ENCODE data around the gene EEF1AKMT3. TPM values are rescaled to one million over a fixed set of nuclear protein-coding genes. Genes with fewer than 3 reads are reported as not detected.

EEF1AKMT3 gene
- total RNA-seq, 1 experiment from 2014 or later: 5.0 TPM

DNA sequence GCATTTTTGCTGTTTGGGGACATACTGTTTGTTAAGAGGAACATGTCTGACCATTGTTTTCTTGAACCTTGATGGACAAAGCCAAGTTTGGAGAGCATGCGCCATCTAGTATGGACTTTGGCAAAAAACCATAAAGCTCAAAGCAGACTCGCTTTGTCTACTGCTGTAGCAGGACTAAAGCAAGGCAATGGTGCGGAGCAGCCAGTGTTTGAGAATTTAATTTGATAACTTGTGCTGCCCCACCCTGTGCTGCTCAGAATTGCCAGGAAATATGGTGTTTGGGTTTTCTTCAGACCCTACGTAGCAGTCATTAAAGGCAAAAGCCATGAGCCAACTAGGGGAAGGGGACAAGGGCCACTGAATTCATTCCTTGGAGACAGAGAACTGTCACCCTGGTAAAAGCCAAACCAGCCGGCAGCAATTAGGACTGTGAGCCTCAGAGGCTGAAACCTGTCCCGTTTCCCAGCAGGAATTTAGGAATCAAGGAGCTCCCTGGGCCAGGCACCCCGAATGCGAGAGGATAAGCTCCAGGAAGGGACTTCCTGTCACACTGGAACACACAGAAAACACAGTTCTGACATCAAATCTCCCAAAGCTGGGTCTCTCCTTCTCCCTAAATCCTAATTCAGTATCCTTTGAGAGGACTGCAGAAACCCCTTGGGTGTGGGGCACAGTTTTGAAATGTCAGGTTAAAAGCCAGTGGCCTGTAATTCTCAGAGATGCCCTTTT lies 45.0 kb downstream of the EEF1AKMT3 start:
- ChIA-PET RAD21 (ENCODE audit: low non-redundant PET in 1 of 2, low total read pairs in 2 of 2, uncharacterized antibody in 2 of 2, unreplicated experiment in 2 of 2) (no interaction called here), CTCF (no interaction called here), POLR2A (no interaction called here)
- Histone ChIP-seq H3K9ac (ENCODE audit: low read length) (no peak overlapping the region), H3K9me2 (ENCODE audit: insufficient read depth) (no peaks in the 10 kb centered on the region), H3K4me1 (ENCODE audit: control insufficient read depth in 1 of 2, insufficient read depth in 2 of 2, low read length in 2 of 2) (no peaks in the 10 kb centered on the region; a peak in 1 of 4 replicates), H4K20me1 (ENCODE audit: insufficient read depth) (no peaks in the 10 kb centered on the region), H2AFZ (ENCODE audit: low read depth, low read length, poor library complexity, severe bottlenecking) (no peak overlapping the region), H3K4me2 (ENCODE audit: low read length) (no peak overlapping the region), H3K27ac (ENCODE audit: low read depth, low read length) (no peak overlapping the region), H3K9me3 (ENCODE audit: control insufficient read depth in 1 of 2, insufficient read depth in 1 of 2, low read depth in 1 of 2, low read length in 2 of 2) (no peaks in the 10 kb centered on the region), H3K27me3 (ENCODE audit: insufficient read depth, low read length) (no peaks in the 10 kb centered on the region), H3K36me3 (ENCODE audit: control insufficient read depth in 1 of 2, insufficient read depth in 2 of 2, low read length in 2 of 2) (peaks cover 0 to 4% of the 10 kb centered on the region in 2 experiments; a peak in 1 of 4 replicates), H3K4me3 (replicated peaks in 1 of 2; ENCODE audit: low read depth in 1 of 2, low read length in 2 of 2) (no peak overlapping the region), H3K79me2 (ENCODE audit: insufficient read depth, low read length) (no peaks in the 10 kb centered on the region)
- BruUV-seq (replicated peaks): no TSS peak
- no peak for TF ChIP-seq EZH2phosphoT487 (IDR thresholded peaks at IDR 0.05; ENCODE audit: borderline replicate concordance)
- TF ChIP-seq, protein P1, sequence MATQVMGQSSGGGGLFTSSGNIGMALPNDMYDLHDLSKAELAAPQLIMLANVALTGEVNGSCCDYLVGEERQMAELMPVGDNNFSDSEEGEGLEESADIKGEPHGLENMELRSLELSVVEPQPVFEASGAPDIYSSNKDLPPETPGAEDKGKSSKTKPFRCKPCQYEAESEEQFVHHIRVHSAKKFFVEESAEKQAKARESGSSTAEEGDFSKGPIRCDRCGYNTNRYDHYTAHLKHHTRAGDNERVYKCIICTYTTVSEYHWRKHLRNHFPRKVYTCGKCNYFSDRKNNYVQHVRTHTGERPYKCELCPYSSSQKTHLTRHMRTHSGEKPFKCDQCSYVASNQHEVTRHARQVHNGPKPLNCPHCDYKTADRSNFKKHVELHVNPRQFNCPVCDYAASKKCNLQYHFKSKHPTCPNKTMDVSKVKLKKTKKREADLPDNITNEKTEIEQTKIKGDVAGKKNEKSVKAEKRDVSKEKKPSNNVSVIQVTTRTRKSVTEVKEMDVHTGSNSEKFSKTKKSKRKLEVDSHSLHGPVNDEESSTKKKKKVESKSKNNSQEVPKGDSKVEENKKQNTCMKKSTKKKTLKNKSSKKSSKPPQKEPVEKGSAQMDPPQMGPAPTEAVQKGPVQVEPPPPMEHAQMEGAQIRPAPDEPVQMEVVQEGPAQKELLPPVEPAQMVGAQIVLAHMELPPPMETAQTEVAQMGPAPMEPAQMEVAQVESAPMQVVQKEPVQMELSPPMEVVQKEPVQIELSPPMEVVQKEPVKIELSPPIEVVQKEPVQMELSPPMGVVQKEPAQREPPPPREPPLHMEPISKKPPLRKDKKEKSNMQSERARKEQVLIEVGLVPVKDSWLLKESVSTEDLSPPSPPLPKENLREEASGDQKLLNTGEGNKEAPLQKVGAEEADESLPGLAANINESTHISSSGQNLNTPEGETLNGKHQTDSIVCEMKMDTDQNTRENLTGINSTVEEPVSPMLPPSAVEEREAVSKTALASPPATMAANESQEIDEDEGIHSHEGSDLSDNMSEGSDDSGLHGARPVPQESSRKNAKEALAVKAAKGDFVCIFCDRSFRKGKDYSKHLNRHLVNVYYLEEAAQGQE (IDR thresholded peaks at IDR 0.05; ENCODE audit: low read depth): no peak
- TF ChIP-seq YY1 (IDR thresholded peaks at IDR 0.05; ENCODE audit: extremely low read depth, insufficient replicate concordance, low read depth, low read length): no peak
- no peak for TF ChIP-seq SIN3A (IDR thresholded peaks at IDR 0.05; ENCODE audit: low read depth)
- no peak for TF ChIP-seq POLR2A (IDR thresholded peaks at IDR 0.05; ENCODE audit: borderline replicate concordance, extremely low read depth, insufficient read depth, insufficient read length)
- no peak for TF ChIP-seq ELF1 (IDR thresholded peaks at IDR 0.05; ENCODE audit: borderline replicate concordance, low read depth)
- TF ChIP-seq CBX3 (IDR thresholded peaks at IDR 0.05; ENCODE audit: low read depth): no peak
- TF ChIP-seq, protein P2, sequence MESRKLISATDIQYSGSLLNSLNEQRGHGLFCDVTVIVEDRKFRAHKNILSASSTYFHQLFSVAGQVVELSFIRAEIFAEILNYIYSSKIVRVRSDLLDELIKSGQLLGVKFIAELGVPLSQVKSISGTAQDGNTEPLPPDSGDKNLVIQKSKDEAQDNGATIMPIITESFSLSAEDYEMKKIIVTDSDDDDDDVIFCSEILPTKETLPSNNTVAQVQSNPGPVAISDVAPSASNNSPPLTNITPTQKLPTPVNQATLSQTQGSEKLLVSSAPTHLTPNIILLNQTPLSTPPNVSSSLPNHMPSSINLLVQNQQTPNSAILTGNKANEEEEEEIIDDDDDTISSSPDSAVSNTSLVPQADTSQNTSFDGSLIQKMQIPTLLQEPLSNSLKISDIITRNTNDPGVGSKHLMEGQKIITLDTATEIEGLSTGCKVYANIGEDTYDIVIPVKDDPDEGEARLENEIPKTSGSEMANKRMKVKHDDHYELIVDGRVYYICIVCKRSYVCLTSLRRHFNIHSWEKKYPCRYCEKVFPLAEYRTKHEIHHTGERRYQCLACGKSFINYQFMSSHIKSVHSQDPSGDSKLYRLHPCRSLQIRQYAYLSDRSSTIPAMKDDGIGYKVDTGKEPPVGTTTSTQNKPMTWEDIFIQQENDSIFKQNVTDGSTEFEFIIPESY (IDR thresholded peaks at IDR 0.05; ENCODE audit: extremely low read depth, insufficient replicate concordance, low read length): no peak
- no peak for TF ChIP-seq EGR1 (IDR thresholded peaks at IDR 0.05; ENCODE audit: low read depth)
- TF ChIP-seq JUND (IDR thresholded peaks at IDR 0.05): no peak
- TF ChIP-seq ZFX (IDR thresholded peaks at IDR 0.05): no peak
- TF ChIP-seq ZNF274 (IDR thresholded peaks at IDR 0.05; ENCODE audit: low read depth, low read length): no peak
- TF ChIP-seq RAD21 (IDR thresholded peaks at IDR 0.05; ENCODE audit: low read depth): no peak
- TF ChIP-seq, protein P3, sequence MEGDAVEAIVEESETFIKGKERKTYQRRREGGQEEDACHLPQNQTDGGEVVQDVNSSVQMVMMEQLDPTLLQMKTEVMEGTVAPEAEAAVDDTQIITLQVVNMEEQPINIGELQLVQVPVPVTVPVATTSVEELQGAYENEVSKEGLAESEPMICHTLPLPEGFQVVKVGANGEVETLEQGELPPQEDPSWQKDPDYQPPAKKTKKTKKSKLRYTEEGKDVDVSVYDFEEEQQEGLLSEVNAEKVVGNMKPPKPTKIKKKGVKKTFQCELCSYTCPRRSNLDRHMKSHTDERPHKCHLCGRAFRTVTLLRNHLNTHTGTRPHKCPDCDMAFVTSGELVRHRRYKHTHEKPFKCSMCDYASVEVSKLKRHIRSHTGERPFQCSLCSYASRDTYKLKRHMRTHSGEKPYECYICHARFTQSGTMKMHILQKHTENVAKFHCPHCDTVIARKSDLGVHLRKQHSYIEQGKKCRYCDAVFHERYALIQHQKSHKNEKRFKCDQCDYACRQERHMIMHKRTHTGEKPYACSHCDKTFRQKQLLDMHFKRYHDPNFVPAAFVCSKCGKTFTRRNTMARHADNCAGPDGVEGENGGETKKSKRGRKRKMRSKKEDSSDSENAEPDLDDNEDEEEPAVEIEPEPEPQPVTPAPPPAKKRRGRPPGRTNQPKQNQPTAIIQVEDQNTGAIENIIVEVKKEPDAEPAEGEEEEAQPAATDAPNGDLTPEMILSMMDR (IDR thresholded peaks at IDR 0.05 in 2 of 3, conservative IDR thresholded peaks at IDR 0.05 in 1 of 3; ENCODE audit: borderline replicate concordance in 1 of 3, insufficient read depth in 1 of 3, low read depth in 2 of 3, low read length in 2 of 3): no peak
- TF ChIP-seq TCF7L2 (IDR thresholded peaks at IDR 0.05; ENCODE audit: borderline replicate concordance, extremely low read depth, insufficient read depth, insufficient read length): no peak
- TF ChIP-seq, protein P4, sequence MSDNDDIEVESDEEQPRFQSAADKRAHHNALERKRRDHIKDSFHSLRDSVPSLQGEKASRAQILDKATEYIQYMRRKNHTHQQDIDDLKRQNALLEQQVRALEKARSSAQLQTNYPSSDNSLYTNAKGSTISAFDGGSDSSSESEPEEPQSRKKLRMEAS (IDR thresholded peaks at IDR 0.05): no peak
- no peak for TF ChIP-seq EZH2 (IDR thresholded peaks at IDR 0.05)
- TF ChIP-seq SRF (IDR thresholded peaks at IDR 0.05; ENCODE audit: low read depth): no peak
- intact Hi-C loops (cut with micrococcal nuclease): no loop called here
- no peak for ATAC-seq
- no peak for DNase-seq (ENCODE audit: low read depth, low spot score)

All from HCT116 (cell line).